Measurements from ENCODE around the gene MTCH2. TPM values are rescaled to one million over a fixed set of nuclear protein-coding genes. Genes with fewer than 3 reads are reported as not detected.

The MTCH2 gene
- total and polyA plus RNA-seq, 7 donors: 75.2 to 152 (median 107) TPM

- no peak for DNase-seq
- peak in 1 of 4 donors; percentile 6 for ATAC-seq
- no peak overlapping the region for H3K27ac ChIP-seq
- intact Hi-C loops (cut with DNase I): no loop called here
- no peak overlapping the region for H3K4me3 ChIP-seq
- H3K4me1 ChIP-seq: no peaks in the 10 kb centered on the region
- H3K36me3 ChIP-seq (ENCODE audit: insufficient read depth in 1 of 2, low read depth in 1 of 2): peaks cover 10 to 36% of the 10 kb centered on the region in 2 donors
- no peaks in the 10 kb centered on the region for H3K9me3 ChIP-seq
- H3K27me3 ChIP-seq (ENCODE audit: insufficient read depth in 3 of 3, low read length in 2 of 3): peaks cover 0 to 27% (median 8%) of the 10 kb centered on the region in 3 donors
- 64 to 68% (median 64%) methylated on average over 6 of the region's 6 CpGs for WGBS, 3 donors
- TF ChIP-seq, protein P1, sequence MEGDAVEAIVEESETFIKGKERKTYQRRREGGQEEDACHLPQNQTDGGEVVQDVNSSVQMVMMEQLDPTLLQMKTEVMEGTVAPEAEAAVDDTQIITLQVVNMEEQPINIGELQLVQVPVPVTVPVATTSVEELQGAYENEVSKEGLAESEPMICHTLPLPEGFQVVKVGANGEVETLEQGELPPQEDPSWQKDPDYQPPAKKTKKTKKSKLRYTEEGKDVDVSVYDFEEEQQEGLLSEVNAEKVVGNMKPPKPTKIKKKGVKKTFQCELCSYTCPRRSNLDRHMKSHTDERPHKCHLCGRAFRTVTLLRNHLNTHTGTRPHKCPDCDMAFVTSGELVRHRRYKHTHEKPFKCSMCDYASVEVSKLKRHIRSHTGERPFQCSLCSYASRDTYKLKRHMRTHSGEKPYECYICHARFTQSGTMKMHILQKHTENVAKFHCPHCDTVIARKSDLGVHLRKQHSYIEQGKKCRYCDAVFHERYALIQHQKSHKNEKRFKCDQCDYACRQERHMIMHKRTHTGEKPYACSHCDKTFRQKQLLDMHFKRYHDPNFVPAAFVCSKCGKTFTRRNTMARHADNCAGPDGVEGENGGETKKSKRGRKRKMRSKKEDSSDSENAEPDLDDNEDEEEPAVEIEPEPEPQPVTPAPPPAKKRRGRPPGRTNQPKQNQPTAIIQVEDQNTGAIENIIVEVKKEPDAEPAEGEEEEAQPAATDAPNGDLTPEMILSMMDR (IDR thresholded peaks at IDR 0.05): no peak
These were observed 55.2 kb downstream of the MTCH2 start for GRCh38 chr11:47587039-47587716.

GRCh38 chr11:47586098-47586855 is 56.1 kb downstream of the MTCH2 start, which contains the start of gene FAM180B:
Gene FAM180B, plus strand, starts transcription at chr11:47586678. Its CDS starts 91 bp downstream, at chr11:47586769.
- DNase-seq: peak in 1 of 2 donors; percentile 36
- ATAC-seq: peak in 1 of 4 donors; percentile 14
- no peaks in the 10 kb centered on the region for H3K9me3 ChIP-seq
- WGBS, 3 donors: 50 to 59% (median 52%) methylated on average over 12 of the region's 12 CpGs
- intact Hi-C loops (cut with DNase I): no loop called here
- no peaks in the 10 kb centered on the region for H3K4me1 ChIP-seq
- H3K4me3 ChIP-seq: no peak within 1 kb of the TSS
- TF ChIP-seq, protein P1 (IDR thresholded peaks at IDR 0.05): no peak
- H3K27me3 ChIP-seq (ENCODE audit: insufficient read depth in 3 of 3, low read length in 2 of 3): peaks cover 0 to 19% (median 8%) of the 10 kb centered on the region in 3 donors
- peaks cover 16 to 45% of the 10 kb centered on the region in 2 donors for H3K36me3 ChIP-seq (ENCODE audit: insufficient read depth in 1 of 2, low read depth in 1 of 2)
- H3K27ac ChIP-seq: no peak within 1 kb of the TSS

GRCh38 chr11:47583844-47584243 is 58.5 kb downstream of the MTCH2 start:
- 77 to 83% (median 79%) methylated on average over 5 of the region's 5 CpGs for WGBS, 3 donors
- TF ChIP-seq, protein P1 (IDR thresholded peaks at IDR 0.05): no peak
- H3K27ac ChIP-seq: no peak overlapping the region
- DNase-seq (no peak), ATAC-seq (no peak)
- H3K36me3 ChIP-seq (ENCODE audit: insufficient read depth in 1 of 2, low read depth in 1 of 2): peaks cover 16 to 58% of the 10 kb centered on the region in 2 donors
- H3K27me3 ChIP-seq (ENCODE audit: insufficient read depth in 3 of 3, low read length in 2 of 3): no peaks in the 10 kb centered on the region
- no peaks in the 10 kb centered on the region for H3K9me3 ChIP-seq
- peaks cover 9% of the 10 kb centered on the region for H3K4me1 ChIP-seq
- intact Hi-C loops (cut with DNase I): no loop called here
- H3K4me3 ChIP-seq: no peak overlapping the region

DNA sequence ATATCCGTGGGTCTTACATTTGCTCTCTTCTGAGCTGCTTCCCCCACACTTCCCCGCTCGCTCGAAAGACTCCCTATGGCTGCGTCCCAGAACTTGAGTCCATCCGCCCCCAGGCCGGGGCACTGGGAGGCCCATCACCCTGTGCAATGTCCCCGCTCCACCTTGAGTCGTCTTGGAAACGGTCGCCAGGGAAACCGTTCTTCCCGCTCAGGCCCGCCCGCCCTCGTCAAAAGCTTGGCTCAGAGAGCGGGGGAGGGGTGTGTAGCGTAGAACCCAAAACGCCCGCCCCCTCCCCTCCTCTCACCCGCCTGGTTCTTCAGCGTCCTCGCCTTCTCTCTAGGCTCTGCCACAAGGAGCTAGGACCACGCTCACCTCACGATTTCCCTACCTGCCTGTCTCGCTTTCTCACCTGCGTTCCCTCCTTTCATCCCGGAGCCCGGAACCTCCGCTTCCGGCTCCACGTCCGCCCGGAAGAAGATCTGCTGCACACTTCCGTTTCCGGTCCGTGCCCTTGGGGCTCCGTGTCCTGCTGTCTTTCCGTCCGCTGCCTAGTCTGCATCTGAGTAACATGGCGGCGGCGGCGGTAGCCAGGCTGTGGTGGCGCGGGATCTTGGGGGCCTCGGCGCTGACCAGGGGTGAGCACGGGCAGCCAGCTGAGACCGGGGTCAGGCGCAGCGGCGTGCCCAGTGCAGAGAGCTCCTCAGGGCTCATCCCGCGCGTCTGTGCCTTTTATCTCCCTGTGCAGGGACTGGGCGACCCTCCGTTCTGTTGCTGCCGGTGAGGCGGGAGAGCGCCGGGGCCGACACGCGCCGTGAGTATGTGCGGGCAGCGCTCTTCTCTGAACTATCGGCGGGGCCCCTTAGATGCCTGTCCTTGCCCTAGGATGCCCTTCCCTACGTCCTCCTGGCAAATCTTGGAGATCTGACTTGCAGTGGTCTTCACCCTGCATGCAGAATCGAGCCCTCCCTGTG is 63.5 kb downstream of the MTCH2 start, which contains the start of the genes KBTBD4 and NDUFS3:
TSS of gene KBTBD4 (minus strand) at position 447 of the 971 bp plus-strand sequence. CDS start at position 428, 19 bp downstream.
TSS of gene NDUFS3 (plus strand) at position 551 of the 971 bp plus-strand sequence. CDS start at position 569, 18 bp downstream.
- intact Hi-C loops (cut with DNase I): no loop called here
- ATAC-seq (peak; percentile 95 to 96 (median 95)), DNase-seq (peak; percentile 87 to 91)
- peaks cover 12 to 78% of the 10 kb centered on the region in 2 donors for H3K36me3 ChIP-seq (ENCODE audit: insufficient read depth in 1 of 2, low read depth in 1 of 2)
- WGBS, 3 donors: 0% methylated on average over 69 to 72 of the region's 72 CpGs
- peak within 1 kb of the TSS; percentile 89 for H3K27ac ChIP-seq
- H3K9me3 ChIP-seq: no peaks in the 10 kb centered on the region
- TF ChIP-seq, protein P1 (IDR thresholded peaks at IDR 0.05): no peak
- peaks cover 28% of the 10 kb centered on the region for H3K4me1 ChIP-seq
- H3K4me3 ChIP-seq: peak within 1 kb of the TSS; percentile 100
- no peaks in the 10 kb centered on the region for H3K27me3 ChIP-seq (ENCODE audit: insufficient read depth in 3 of 3, low read length in 2 of 3)
